Daoy (cell line): ENCODE data around the gene PRUNE1. TPM values are rescaled to one million over a fixed set of nuclear protein-coding genes. Genes with fewer than 3 reads are reported as not detected.

ENCODE experiments used
- DNase-seq: peaks from one replicate; pipeline ENCODE4 v3.0.0-alpha.2; 2015; ENCODE audit warnings: low read depth
- total RNA-seq: library from RNA; depleted of rRNA; stranded (reverse); fragments of >200 nt; shearing (Covaris generic); gene quantifications from 2 replicates; pipeline ENCODE4 v1.2.3, GENCODE V29; 2014

The PRUNE1 gene
- total RNA-seq, 1 experiment from 2014 or later = 17.4 TPM

DNA sequence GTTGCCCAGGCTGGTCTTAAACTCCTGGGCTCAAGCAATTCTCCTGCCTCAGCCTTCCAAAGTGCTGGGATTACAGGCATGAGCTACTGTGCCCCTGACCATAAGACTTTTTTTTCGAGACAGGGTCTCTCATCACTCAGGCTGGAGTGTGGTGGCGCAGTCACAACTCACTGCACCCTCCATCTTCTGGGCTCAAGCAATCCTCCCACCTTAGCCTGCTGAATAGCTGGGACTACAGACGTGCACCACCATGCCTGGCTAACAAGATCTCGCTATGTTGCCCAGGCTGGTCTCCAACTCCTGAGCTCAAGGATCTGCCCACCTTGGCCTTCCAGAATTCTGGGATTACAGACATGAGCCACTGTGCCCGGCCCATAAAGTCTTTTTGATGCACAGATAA, 41.2 kb downstream of the PRUNE1 start:
- no peak for DNase-seq

GRCh38 chr1:151050051-151050688, 41.9 kb downstream of the PRUNE1 start:
- DNase-seq = no peak

GRCh38 chr1:151051356-151052009, 43.2 kb downstream of the PRUNE1 start:
- no peak for DNase-seq

DNA sequence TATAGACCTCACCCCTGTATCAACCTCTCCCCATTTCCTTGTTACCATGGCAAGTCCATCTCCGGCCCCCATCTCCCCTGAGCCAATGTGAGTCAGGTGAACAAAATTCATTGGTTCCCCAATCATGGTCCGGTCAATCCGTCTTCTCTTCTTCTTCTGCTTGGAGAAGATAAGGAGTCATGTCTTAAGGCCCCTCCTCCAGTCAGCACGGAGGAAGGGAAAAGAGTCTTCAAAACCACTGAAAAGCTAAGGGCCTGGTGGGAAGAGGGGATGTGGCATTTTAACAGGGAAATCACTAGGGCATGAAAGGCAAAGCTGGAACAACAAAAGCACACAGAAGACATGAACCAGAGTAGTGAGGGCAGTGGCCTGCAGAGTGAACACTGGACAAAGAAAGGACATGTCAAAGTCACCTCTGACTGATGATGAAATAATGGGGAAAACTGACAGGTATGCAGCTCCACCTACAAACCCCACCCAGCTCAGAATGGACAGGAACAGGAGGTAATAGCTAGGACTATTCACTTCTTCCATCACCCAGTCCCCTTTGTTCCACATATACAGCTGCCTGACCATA, 46.8 kb downstream of the PRUNE1 start:
- DNase-seq = no peak

- DNase-seq = no peak
Observed at GRCh38 chr1:151055581-151055980, 47.3 kb downstream of the PRUNE1 start.

- no peak for DNase-seq
Observed at GRCh38 chr1:151056149-151056548, 47.9 kb downstream of the PRUNE1 start.

- peak; percentile 22 for DNase-seq
Observed at GRCh38 chr1:151058692-151059091, 50.4 kb downstream of the PRUNE1 start.

DNA sequence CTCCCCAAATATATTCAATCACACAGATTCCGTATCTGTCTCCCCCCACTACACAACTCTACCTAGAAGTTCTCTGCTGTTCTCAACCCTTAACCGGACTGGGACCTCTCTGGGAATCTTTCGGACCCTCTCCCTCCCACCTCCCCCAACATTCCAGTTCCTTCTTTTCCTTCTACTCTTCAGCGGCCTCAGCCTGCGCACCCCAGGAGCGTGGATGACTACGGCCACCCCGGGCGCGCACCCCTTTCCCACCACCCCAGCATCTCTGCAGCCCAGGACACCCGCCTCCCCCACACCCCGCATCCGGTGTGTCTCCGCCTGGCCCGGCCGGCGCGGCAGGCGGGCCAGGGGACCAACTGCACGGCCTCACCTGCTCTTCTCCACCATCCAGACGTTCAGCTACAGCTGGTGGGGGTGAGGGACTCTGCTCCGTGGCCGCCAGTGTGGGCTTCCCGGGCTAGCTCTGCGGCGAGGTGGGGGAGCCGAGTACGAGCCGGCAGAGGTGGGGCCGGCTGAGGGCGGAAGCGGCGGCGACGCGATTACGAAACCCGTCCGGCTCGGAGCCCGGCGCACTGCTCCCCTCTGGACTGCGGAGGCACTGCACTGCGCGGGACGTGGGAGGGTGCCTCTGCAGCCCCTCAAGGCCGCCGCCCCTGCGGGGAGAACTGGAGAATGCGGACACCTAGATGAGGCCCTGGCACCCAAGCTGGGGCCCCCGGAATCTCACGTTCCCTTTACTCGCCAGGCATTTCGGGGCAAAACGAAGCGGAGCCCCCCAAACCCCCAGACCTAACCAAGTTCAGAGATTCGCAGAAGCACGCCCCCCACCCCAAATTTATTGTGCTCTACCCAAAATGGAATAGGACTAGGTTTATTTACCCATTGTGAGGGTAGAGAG, 51.1 kb downstream of the PRUNE1 start, which contains the start of gene CDC42SE1:
TSS of gene CDC42SE1 (minus strand) at position 514 of the 898 bp plus-strand sequence. CDS start 3,892 bp downstream, outside the sequence.
- DNase-seq = peak; percentile 94

- peak; percentile 87 for DNase-seq
Observed at GRCh38 chr1:151060007-151060656, 51.9 kb downstream of the PRUNE1 start, which contains the start of gene MLLT11. MLLT11 (plus strand) TSS chr1:151060397; CDS start chr1:151067225, 6,828 bp downstream.

- DNase-seq = peak; percentile 71
Observed at GRCh38 chr1:151060657-151061421, 52.6 kb downstream of the PRUNE1 start.

GRCh38 chr1:151061704-151062103, 53.5 kb downstream of the PRUNE1 start:
- DNase-seq = no peak

GRCh38 chr1:151062741-151063371, 54.6 kb downstream of the PRUNE1 start:
- DNase-seq = peak; percentile 83

- DNase-seq = no peak
Observed at GRCh38 chr1:151065089-151065645, 56.9 kb downstream of the PRUNE1 start.

GRCh38 chr1:151067185-151067584, 58.9 kb downstream of the PRUNE1 start:
- no peak for DNase-seq

GRCh38 chr1:151069103-151069486, 60.8 kb downstream of the PRUNE1 start:
- DNase-seq = no peak

DNA sequence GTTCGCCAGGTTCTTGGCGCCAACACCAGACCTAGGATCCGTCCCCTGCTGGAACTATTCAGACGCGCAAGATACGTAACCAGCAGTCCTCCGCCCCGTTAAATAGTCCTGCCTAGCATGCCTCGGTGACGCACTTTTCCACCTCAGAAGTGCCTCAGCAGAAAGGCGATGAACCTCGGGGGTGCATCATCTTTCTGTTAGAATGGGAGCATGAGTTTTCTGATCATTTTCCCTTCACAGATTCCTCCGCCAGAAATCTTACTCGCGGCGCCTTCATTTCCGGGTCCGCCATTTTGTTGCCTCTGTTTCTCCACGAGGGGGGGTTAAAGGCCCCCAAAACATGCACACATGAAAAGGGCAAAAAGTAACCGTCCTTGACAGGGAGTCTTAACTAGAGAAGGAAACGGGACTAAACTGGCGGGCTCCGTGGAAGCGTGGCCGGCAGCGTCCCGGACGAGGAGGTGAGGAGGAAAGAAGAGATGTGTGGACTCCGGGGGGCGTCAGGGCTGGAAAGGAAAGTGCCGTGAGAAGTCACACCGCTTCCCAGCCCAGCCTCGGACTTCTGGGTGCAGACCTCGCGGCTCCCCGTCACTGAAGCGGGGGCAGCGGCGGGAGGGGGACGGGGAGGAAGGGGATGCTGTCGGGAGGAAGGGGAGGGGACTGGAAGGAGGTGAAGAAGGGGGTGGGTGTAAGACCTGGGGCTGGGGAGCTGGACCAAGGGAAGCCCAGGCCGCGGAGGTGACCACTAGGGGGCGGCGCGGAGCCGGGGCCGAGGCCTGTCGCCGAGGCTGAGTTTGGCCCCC, 62.4 kb downstream of the PRUNE1 start, which contains the start of gene GABPB2:
TSS of gene GABPB2 (plus strand) at position 288 of the 803 bp plus-strand sequence. CDS start 17,429 bp downstream, outside the sequence.
- peak; percentile 92 for DNase-seq

DNA sequence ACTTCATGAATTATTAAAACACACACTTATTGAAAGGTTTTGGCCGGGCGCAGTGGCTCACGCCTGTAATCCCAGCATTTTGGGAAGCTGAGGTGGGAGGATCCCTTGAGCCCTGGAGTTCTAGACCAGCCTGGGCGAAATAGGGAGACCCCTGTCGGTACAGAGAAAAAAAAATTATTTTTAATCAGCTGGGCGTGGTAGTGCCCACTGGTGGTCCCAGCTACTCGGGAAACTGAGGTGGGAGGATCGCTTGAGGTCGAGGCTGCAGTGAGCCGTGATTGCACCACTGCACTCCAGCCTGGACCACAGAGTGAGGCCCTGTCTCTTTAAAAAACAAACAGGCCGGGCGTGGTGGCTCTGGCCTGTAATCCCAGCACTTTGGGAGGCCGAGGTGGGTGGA, 64.0 kb downstream of the PRUNE1 start:
- no peak for DNase-seq
